ENCODE data around the gene WWP2.
"Not testable (repeated sequence)": the region's sequence is repeated elsewhere in the genome, so short reads cannot be mapped to it uniquely, and the experiment has no call there.

The WWP2 gene

GRCh38 chr16:69761983-69762813 lies at the start of gene WWP2:
WWP2 (plus strand) TSS chr16:69762332; CDS start chr16:69787011, 24,679 bp downstream.
- no peak for DNase-seq

DNA sequence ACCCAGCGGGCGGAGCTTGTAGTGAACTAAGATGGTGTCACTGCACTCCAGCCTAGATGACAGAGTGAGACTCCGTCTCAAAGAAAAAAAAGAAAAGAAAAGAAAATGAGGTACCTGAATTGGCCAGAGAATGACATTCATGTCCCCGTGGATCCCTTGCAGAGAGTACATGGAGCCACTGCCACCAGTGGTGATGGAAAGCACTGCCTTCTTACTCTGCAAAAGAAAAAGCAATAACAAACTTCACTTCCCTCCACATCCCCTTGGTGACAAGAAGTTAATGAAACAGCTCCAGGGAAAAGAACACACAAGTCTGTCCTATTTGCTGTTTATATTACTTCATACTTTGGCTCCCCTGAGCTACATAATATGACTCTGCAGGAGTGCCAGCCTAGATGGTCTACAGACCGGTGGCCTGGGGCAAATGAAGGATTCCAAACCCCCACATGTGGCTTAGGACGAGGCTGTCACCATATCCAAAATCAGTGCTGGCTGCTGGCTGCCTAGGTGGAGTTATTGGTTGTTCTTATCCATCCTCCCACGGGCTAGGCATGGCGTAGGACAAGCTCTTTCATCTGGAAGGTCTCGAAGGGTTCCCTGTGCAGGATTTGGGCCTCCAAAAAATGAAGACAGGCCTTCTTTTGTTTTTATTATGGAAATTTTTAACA lies 49.1 kb upstream of the WWP2 start:
- no peak for DNase-seq

DNA sequence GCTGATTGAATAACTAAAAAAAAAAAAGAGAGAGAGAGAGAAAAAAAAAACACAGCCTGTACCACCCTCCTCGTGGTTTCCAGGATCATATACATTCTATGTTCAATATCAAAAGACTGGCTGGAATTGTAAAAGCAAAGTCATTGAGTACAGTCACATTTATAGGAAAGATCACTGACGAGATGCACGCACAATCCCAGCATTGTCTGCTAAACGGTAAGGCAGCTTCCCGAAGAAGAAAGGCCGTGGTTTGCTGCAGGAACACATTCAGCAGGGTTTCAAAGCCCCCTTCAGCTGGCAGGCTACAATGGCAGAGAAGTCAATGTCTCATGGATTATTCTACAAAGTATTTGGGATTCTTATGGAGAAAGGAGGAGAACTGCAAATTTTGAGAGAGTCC lies 45.1 kb upstream of the WWP2 start:
- DNase-seq: no peak

DNA sequence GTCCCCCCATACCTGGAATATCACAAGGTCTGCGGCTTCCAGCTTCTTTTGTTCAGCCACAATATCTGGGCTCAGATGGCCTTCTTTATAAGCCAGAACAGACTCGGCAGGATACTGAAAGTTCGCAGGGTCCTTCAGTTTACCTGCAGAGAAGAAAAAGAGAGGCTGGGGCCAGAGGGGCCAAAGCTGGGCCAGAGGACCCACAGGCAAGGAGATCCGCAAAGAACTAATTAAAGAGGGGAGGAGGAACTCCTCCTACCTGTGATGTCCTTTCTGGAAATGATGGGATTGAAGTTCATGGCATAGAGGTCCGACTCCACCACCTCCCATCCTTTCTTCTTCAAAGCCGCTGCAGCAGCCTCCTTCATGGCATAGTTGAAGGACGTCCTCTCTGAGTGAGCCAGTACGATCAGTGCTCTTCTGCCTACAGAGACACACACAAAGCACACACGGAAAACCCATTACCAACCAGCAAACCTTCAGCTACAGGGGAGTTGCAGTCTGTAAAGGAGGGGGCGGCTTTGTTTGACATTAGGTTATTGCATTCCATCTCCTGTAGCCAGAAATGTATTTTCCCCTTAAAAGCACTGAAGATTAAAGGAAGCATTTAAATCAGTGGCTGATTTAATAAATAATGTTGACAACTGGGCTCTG lies 43.9 kb upstream of the WWP2 start:
- no peak for DNase-seq

- DNase-seq: no peak
These were observed 41.2 kb upstream of the WWP2 start for GRCh38 chr16:69720822-69721430.

- no peak for DNase-seq
These were observed 40.6 kb upstream of the WWP2 start for GRCh38 chr16:69721441-69721957.

DNA sequence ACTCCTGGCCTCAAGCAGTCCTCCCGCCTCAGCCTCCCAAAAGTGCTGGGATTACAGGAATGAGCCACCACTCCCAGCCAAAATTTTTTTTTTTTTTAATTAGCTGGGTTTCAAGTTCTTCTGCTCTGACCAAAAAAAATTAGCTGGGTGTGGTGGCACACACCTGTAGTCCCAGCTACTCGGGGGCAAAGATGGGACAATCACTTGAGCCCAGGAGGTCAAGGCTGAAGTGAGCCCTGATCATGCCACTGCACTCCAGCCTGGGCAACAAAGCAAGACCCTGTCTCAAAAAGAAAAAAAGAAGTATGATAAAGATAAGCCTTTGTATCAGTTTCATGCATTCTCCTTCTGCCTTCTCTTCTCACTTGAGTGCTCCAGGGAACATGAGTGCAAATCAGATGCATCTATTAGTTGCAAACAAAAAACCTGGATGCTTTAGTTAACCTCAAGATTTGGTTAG lies 37.7 kb upstream of the WWP2 start:
- DNase-seq: no peak

DNA sequence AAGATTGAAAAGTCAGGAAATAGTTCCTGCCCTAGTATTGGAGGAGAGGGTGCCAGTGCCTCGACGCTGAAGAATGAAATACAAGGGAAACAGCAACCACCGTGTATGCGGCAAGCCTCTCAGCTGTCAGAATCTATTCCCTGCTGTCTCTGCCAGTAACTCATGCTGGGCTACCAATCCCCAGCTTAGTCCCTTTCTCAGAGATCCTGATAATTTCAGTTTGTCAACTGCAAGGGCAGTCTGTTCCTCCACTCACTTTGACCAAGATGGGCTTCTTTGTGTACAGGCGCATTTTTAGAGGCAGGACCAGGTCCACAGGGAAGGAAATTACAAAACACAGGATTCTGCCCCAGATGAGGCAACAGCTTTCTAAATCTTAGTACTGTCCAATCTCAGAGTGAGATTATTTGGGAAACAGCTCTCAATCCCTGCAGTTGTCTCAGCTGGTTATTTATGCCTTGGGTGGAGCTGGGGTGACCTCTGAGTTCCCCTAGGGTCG lies 37.1 kb upstream of the WWP2 start:
- DNase-seq: no peak

DNA sequence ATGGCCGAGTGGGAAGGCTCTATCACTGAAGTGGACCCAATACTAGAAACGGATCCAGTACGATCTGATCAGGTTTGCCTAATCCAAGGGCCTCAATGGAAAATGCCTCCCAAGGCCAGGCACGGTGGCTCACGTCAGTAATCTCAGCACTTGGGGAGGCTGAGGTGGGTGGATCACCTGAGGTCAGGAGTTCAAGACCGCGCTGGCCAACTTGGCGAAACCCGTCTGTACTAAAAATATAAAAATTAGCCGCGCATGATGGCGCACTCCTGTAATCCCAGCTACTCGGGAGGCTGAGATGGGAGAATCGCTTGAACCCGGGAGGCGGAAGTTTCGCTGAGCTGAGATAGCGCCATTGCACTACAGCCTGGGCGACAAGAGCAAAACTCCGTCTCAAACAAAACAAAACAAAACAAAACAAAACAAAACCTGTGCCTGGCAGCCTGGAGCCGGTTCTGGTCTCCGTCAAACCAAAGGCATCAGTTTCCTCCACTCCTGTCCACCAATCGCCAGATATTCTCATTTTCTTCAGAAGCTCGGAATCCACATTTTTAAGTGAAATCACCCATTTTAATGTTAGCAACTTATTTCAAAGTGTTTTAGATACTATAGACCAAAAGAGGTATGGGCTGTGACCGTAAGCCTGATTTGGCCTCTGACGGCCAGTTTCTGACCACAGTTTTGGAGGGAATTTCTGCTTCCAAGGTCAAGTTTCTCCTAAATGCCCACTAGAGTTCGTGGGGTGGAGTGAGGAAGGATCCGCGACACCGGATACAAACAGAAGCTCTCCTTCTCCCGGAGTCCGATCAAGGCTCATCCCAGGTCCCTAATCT lies 36.4 kb upstream of the WWP2 start:
- no peak for DNase-seq

DNA sequence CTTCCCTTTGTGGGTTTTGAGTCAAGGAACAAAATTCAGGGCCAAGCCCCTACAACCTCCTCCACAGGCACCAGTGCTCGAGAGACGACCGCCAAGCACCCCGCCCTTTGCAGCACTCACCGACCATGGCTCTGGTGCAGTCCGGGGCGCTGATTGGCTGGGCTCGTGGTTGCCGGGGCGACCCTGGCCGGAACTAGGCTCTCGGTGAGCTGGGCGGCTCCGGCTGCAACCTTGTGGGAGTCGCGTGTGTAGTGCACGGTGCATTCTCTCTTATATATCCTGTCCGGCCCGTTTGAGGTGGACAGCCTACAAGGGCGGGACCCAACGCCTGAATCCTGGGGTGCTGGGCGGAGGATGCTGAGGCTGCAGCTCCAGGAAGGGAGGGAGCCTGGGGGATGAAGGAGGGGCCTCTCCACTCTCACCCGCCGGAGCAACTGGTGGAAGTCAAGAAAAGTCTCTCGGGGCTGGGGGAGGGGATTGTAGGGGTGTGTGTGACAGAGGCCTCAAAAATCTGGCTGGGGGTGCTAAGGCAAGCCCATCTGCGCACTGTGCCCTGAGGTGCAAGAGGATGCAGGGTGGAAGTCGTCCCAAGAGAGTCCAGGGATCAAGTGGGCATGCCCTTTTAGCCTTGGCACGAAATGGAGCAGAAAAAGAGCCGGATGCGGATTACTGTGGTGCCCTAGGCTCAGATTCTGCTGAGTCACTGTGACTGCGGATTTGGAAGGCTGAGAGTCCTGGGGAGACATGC lies 35.6 kb upstream of the WWP2 start, which contains the start of gene NQO1:
TSS of gene NQO1 (minus strand) at position 248 of the 748 bp plus-strand sequence. CDS start at position 127, 121 bp downstream.
- DNase-seq: peak; percentile 36

- no peak for DNase-seq
These were observed 34.2 kb upstream of the WWP2 start for GRCh38 chr16:69727916-69728270.

- not testable (repeated sequence) for DNase-seq
These were observed 33.1 kb upstream of the WWP2 start for GRCh38 chr16:69729030-69729429.

DNA sequence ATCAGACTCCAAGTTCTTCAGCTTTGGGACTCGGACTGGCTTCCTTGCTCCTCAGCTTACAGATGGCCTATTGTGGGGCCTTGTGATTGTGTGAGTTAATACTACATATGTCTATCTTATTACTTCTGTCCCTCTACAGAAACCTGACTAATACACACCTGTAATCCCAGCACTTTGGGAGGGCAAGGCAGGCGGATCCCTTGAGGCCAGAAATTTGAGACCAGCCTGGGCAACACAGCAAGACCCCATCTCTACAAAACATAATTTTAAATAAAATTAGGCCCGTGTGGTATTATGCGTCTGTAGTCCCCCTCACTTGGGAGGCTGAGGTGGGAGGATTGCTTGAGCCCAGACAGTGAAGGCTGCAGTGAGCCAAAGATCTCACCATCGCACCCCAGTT lies 30.9 kb upstream of the WWP2 start:
- not testable (repeated sequence) for DNase-seq

DNA sequence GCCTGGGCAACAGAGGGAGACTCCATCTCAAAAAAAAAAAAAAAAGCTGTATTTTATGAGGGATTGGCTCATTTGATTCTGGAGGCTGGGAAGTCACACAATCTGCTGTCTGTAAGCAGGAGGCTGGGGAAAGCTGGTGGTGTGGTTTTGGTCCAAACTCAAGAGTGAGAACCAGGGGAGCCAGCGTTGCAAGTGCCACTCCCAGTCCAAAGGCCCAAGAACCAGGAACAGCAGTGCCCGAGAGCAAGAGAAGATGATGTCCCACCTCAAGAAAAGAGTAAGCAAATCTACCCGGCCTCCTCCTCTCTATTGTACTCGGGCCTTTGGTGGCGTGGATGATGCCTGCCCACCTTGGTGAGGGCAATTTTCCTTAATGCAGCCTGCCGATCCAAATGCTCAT lies 30.0 kb upstream of the WWP2 start:
- DNase-seq: no peak

GRCh38 chr16:69741519-69741918 lies 20.6 kb upstream of the WWP2 start:
- DNase-seq: no peak

GRCh38 chr16:69741951-69742904 lies 19.9 kb upstream of the WWP2 start:
- DNase-seq: no peak

GRCh38 chr16:69744363-69745231 lies 17.5 kb upstream of the WWP2 start:
- DNase-seq: no peak

DNA sequence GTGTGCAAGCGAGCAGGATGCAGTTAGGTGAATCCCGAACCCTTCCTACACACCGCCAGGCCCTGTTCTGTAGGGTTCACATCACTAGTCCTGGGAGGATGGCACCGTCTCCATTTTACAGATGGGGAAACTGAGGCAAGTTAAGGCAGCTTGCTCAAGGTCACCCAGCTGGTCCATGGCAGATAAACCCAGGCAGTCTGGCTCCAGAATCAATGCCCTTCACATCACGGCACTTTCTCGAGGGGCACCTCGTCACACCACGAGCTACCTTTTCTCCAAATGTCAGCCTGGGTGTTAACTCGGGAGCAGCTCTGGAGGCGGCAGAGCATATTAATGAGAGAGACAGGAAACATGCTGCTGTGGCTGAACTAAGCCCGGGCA lies 16.9 kb upstream of the WWP2 start:
- DNase-seq: no peak

GRCh38 chr16:69745959-69746358 lies 16.2 kb upstream of the WWP2 start:
- no peak for DNase-seq

All from NCI-H187 treated with DMSO at 0.1 percent for 48 hours (cell line).